GM21381 (cell line): ENCODE results near the gene VGLL4.
"Not testable (repeated sequence)": the region's sequence is repeated elsewhere in the genome, so short reads cannot be mapped to it uniquely, and the experiment has no call there.

ENCODE experiments used
- ATAC-seq: cut with Tn5 transposase; IDR thresholded peaks from one replicate; pipeline ENCODE4 v1.9.1; 2021; ENCODE audit warnings: mild to moderate bottlenecking, moderate library complexity; ENCODE audit not compliant: unreplicated experiment

Gene VGLL4

GRCh38 chr3:11589706-11590105 lies 54.0 kb downstream of the VGLL4 start:
- no peak for ATAC-seq

GRCh38 chr3:11588755-11589154 lies 55.0 kb downstream of the VGLL4 start:
- no peak for ATAC-seq

DNA sequence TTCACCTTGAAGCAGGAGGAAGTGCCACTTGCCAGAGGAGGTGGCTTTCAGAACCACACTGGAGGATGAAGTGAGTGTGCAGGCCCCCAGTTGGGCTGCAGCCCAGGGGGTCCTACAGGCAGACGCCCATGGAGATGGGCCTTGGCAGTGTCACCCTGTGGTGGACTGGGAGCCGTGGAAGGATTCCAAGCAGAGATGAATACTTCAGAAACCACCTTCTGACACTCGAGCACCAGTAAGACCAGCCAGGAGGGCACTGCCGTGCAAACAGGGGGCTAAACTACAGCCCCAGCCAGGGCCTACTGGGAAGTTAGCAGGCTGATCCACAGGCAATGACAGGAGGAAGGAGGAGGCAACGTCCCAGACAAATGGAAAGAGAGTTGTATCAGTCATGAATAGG lies 55.4 kb downstream of the VGLL4 start:
- no peak for ATAC-seq

DNA sequence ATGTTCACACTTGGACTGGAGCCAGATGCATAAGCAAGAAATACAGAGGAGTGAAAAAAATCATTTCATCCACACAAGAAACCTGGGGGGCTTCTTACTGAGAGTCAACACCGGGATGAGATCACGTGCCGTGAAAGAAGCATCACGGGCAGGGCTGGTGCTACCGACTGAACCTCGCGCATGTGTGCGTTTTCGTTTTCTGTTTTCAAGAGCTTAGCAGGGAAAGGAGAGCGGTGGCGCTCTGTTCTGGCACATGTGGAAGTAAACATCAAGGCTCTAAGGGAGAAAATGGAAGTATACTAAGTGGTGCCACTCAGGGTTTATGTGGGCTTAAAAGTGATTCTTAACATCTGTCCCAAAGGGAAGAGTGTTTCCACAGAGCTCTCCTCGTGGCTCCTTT lies 55.9 kb downstream of the VGLL4 start:
- no peak for ATAC-seq

DNA sequence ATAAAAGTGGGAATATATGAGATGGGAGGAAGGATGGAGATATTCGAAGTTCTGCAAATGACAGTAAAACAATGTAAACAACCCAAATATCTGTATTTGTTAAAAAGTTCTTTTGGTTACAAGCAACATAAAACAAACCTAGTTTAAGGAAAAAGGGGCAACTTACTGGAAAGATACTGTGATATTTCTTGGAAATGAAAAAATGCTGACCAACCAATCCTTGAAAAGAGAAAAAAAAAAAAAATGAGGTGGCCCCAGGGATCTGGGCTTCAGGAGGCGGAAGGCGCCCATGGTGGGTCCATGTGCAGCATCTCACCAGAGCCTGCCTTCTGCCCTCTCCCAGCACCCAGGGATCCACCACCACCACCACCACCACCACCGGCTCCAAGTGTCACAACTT lies 59.1 kb downstream of the VGLL4 start:
- no peak for ATAC-seq

DNA sequence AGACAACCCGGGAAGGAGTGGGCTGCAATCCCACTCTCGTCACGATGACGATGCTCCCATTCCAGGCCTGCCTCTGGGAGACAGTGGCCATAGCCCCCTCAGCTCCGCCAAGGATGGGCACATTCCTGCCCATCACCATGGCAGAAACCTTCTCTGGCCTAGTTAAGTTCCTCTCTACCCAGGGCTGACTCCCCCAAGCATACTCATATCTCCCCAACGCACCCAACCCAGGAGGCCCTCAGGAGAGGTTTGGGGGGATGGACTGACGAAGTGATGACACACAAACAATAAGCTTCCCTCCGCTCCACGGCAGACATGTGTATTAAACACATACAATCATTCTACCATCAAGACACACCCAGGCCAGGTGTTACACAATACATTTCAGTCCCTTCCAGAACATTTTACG lies 60.1 kb downstream of the VGLL4 start:
- no peak for ATAC-seq

DNA sequence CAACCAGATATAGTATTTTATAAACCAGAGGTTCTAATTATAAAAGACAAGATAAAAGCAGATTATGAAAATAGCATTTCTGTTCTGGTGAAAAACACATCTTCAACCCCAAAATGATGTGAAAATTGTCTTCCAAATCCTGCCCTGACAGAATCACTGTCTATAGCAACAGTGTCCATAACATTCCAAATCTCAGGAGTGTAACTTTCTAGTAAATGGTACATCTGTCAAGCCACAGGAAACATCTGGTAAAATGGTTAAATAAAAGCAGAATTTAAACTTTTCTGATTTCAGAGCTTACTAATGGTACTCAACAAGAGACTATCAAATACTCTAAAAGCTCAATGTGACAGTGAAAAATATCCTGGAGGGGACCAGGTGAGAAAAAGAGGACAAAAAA lies 60.5 kb downstream of the VGLL4 start:
- ATAC-seq, result no peak

DNA sequence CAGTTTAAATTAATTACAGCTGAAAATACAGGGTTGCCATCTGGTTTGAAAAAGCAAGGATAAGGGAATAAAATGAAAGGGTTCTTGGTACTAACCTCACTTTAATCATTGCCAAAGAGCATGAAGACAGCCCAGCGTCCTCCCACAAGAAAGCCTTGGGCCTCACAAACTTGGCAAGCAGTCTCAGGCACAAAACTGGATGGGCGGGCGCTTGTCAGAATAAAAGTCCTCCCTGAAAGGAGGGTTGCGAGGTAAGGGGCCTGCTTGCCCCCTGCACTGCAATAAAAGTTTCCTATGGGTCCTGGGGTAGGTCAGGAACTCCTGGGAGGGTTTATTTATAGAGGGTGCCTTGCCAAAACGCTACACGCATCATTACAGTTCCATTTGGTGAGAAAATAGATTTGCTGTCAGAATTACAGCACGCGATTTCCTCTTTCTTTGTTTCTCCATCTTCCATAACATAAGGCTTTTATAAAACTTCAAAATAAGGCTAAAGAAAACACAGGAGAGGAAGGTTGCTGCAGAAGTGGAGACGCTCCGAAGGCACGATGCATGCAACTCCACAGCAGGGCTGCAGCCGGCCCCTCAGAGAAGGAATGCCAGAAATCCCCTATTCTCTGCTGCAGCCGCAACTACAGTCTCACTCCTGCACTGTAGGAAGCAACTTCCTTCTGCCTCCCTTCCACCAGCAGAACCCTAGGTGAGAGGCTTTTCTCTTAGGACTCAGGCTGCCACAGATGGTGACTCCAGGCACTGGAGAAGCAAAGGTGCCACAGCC lies 61.3 kb downstream of the VGLL4 start:
- no peak for ATAC-seq

DNA sequence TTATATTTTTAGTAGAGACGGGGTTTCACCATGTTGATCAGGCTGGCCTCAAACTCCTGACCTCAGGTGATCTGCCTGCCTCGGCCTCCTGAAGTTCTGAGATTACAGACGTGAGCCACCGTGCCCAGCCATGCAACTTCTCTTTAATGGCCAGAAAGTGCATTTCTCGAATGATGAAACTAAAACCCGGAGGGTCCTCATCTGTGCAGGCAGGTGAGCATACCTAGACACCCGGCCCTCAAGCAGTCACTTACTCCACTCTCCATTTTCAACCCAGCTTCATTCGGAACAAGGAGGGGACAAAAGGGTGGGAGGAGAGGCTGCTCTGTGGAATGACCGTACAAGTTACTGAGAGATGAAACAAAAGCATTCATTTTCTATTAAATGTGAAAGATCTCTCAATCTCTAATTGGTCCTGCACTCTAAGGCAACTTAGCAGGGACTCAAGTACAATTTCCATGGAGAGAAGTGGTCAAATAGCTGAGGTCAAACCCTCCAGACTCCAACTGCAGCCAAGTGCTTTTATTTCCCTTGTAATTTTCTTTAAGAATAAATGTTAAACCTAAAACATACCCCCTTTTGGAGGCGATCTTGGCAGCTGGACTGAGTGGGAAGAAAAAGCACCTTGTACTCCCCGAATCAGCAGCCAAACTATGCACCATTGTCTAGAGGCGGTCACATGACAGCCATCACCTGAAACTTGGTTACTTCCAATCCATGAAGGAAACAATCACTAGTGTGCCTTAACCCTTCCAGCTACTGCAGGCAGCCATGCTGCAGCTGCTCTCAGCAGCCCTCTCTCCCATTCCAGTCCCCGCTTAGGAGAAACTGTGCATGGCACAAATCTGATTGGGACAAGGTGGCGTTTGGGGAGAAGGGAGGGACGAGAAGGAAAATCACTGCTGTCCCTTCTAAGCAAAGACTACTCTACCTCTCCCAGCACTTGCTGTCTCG lies 62.2 kb downstream of the VGLL4 start:
- no peak for ATAC-seq

DNA sequence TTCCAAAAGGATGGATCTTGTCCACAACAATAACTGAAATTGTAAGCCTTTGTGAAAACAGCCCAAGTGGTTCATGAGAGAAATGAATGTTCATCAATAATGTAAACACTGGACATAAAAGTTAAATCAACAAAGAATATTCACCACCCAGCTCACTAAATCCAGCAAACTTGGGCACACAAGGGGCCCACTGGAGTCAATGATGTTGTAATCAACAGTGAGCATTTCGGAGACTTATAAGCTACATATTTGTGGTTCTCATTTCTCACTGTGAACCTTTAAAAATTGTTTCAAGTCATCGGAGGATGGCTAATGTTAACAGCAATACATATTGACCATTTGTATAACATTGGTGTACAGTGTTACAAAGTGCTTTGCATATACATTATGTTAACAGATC lies 63.1 kb downstream of the VGLL4 start:
- ATAC-seq, result no peak

DNA sequence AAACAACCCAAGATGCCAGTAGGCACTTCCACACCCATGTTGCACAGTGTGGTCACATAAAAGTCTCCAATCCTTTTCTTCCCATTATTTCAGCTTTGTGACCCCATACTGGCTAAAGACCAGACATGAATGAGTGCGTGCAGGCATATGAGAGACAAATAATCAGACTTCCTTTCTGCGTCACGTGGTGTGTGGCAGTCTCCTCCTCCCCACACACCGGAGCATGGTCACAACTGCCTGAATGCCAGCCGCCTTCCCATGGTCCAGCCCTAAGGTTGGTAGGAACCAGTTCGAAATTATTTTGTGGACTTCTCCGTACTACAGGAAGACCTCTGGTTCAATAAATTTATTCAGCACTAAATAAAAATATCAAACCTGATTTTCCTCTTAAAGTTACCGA lies 65.5 kb downstream of the VGLL4 start:
- no peak for ATAC-seq

- ATAC-seq, result no peak
Measured at GRCh38 chr3:11576453-11576852, 67.3 kb downstream of the VGLL4 start.

GRCh38 chr3:11575677-11576076 lies 68.0 kb downstream of the VGLL4 start:
- ATAC-seq, result no peak

DNA sequence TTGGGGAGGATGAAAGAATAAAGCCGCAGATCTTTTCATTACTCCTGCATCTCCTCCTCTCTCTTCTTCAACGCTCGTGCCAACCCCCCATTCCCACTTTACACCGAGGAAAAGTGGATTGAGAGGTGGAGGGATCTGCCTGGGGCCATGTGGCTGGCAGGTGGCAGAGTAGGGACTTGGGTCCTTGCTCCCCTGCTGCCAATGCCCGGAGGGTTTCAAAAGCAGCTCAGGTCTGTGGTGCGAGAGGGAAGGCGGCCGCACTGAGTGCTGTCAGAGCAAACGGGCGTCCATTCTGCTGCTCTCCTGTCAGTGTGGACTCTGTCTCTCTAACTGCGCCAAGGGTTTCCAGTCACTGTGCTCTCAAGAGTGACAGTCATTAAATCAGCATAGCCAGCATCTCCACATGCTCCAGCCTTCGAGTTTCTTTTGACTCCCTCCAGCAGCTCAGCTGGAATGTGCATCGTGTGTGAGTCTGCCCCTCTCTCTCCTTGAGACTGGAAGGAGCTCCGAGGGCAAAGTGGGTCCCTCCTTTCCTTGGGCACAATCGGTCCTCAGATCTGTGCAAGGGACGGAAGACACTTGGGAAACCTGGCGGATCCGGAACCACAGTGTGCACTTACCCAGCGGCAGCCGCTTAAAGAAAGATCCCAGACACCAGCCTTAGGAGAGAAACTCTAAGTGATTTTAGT lies 68.6 kb downstream of the VGLL4 start:
- ATAC-seq, result no peak

DNA sequence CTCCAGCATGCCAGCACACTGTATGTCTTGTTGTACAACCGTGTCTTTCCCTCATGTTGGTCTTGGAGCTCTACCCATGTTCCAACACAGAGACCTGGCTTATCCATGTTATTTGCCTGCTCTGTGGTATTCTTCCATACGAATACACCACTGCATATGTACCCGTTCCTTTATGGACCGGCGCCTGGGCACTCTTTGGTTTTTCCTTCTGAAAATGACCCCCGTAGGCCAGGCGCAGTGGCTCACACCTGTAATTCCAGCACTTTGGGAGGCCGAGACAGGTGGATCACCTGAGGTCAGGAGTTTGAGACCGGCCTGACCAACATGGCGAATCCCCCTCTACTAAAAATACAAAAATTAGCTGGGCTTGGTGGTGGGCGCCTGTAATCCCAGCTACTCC lies 71.1 kb downstream of the VGLL4 start:
- not testable (repeated sequence) for ATAC-seq

DNA sequence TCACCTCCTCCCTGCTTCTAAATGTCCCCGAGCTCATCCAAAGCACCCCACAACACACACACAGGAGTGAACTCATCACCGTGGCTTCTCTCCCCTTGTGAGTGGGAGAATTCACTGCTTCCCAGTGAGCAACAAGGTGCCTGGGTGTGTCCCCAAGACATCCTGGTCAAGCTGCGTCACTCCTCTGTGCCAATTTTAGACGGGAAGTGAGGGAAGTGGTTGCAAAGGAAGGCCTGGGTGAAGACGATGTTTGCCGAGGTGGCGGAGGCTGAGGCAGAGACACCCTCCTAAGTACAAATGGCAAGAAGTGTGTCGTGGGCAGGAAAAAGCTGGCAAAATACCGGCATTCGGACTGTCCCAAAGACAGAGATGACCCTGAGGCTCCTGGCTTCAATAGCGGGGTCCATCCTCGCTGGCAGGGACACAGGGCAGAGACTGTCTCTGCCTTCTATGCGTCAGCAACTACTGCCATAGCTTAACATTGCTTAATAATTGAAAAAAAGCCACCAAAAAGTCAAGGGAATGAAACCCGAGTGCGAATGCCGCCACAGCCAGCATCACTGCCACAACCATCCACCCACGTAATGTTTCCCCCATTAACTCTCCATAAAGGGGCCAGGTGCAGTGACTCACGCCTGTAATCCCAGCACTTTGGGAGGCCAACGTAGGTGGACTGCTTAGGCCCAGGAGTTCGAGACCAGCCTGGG lies 72.8 kb downstream of the VGLL4 start:
- no peak for ATAC-seq

GRCh38 chr3:11570251-11570650 lies 73.5 kb downstream of the VGLL4 start:
- ATAC-seq, result no peak

- no peak for ATAC-seq
Measured at GRCh38 chr3:11569156-11569741, 74.5 kb downstream of the VGLL4 start.

GRCh38 chr3:11568503-11569155 lies 75.1 kb downstream of the VGLL4 start:
- ATAC-seq, result no peak
